T follicular helper cell (primary cell): ENCODE data around the gene ATP6V1B1.

Experiments used
- DNase-seq: peaks from one replicate; pipeline ENCODE4 v3.0.0-alpha.2; 2020; ENCODE audit warnings: low read depth

Gene ATP6V1B1

GRCh38 chr2:70944111-70944690, 8.5 kb downstream of the ATP6V1B1 start:
- no peak for DNase-seq

- peak; percentile 36 for DNase-seq
Measured at GRCh38 chr2:70946832-70947442, 11.2 kb downstream of the ATP6V1B1 start.

GRCh38 chr2:70947556-70948184, 12.0 kb downstream of the ATP6V1B1 start:
- no peak for DNase-seq

- DNase-seq, result peak; percentile 68
Measured at GRCh38 chr2:70948337-70949003, 12.8 kb downstream of the ATP6V1B1 start.

GRCh38 chr2:70949086-70949485, 13.4 kb downstream of the ATP6V1B1 start:
- no peak for DNase-seq

GRCh38 chr2:70954886-70955285, 19.2 kb downstream of the ATP6V1B1 start:
- DNase-seq, result no peak

GRCh38 chr2:70956141-70956540, 20.4 kb downstream of the ATP6V1B1 start:
- DNase-seq, result no peak

GRCh38 chr2:70957798-70958197, 22.1 kb downstream of the ATP6V1B1 start:
- no peak for DNase-seq

GRCh38 chr2:70958759-70959158, 23.1 kb downstream of the ATP6V1B1 start:
- no peak for DNase-seq

- no peak for DNase-seq
Measured at GRCh38 chr2:70959271-70959761, 23.6 kb downstream of the ATP6V1B1 start.

- no peak for DNase-seq
Measured at GRCh38 chr2:70959851-70960832, 24.4 kb downstream of the ATP6V1B1 start.

GRCh38 chr2:70960833-70961647, 25.3 kb downstream of the ATP6V1B1 start:
- no peak for DNase-seq

- no peak for DNase-seq
Measured at GRCh38 chr2:70961648-70961994, 25.9 kb downstream of the ATP6V1B1 start.

GRCh38 chr2:70962211-70962884, 26.6 kb downstream of the ATP6V1B1 start:
- no peak for DNase-seq

GRCh38 chr2:70962885-70963878, 27.5 kb downstream of the ATP6V1B1 start:
- no peak for DNase-seq

- no peak for DNase-seq
Measured at GRCh38 chr2:70964133-70964532, 28.4 kb downstream of the ATP6V1B1 start.

- peak; percentile 77 for DNase-seq
Measured at GRCh38 chr2:70964596-70965386, 29.1 kb downstream of the ATP6V1B1 start.

GRCh38 chr2:70965506-70965905, 29.8 kb downstream of the ATP6V1B1 start:
- no peak for DNase-seq
